SK-N-SH treated with all-trans-retinoic acid at 6 μM for 48 hours (cell line): ENCODE data around the gene SRI.

Experiments
- CREB5 ChIP-seq: fragments of 250-450 bp; sonication (Bioruptor Pico); IDR thresholded peaks from 2 replicates; pipeline ENCODE4 v1.5.1; 2020; ENCODE audit warnings: low read depth, mild to moderate bottlenecking, moderate library complexity
- CSDC2 ChIP-seq: fragments of 250-450 bp; sonication (Bioruptor Pico); IDR thresholded peaks from 2 replicates; pipeline ENCODE4 v1.5.0; 2020; ENCODE audit warnings: mild to moderate bottlenecking, moderate library complexity
- CSRNP3 ChIP-seq: fragments of 250-450 bp; sonication (Bioruptor Pico); IDR thresholded peaks from 2 replicates; pipeline ENCODE4 v1.5.1; 2021; ENCODE audit warnings: mild to moderate bottlenecking, moderate library complexity
- ESRRG ChIP-seq: fragments of 250-450 bp; sonication (Bioruptor Pico); IDR thresholded peaks from 2 replicates; pipeline ENCODE4 v1.6.1; 2021; ENCODE audit warnings: mild to moderate bottlenecking
- GLIS3 ChIP-seq: fragments of 250-450 bp; sonication (Bioruptor Pico); IDR thresholded peaks from 2 replicates; pipeline ENCODE4 v1.5.0; 2020; ENCODE audit warnings: mild to moderate bottlenecking, moderate library complexity
- OSR1 ChIP-seq: fragments of 250-450 bp; sonication (Bioruptor Pico); IDR thresholded peaks from 2 replicates; pipeline ENCODE4 v1.8.0; 2022; ENCODE audit warnings: moderate library complexity, mild to moderate bottlenecking, inconsistent platforms
- PATZ1 ChIP-seq: fragments of 250-450 bp; sonication (Bioruptor Pico); IDR thresholded peaks from 2 replicates; pipeline ENCODE4 v1.8.0; 2020; ENCODE audit warnings: mild to moderate bottlenecking, moderate library complexity, borderline replicate concordance
- RARB ChIP-seq: fragments of 250-450 bp; sonication (Bioruptor Pico); IDR thresholded peaks from 2 replicates; pipeline ENCODE4 v1.8.0; 2021; ENCODE audit warnings: mild to moderate bottlenecking, moderate library complexity
- TSHZ2 ChIP-seq: fragments of 250-450 bp; sonication (Bioruptor Pico); IDR thresholded peaks from 2 replicates; pipeline ENCODE4 v1.5.0; 2020; ENCODE audit warnings: mild to moderate bottlenecking, moderate library complexity
- ZC3H10 ChIP-seq: fragments of 250-450 bp; sonication (Bioruptor Pico); IDR thresholded peaks from 2 replicates; pipeline ENCODE4 v1.5.1; 2021; ENCODE audit warnings: mild to moderate bottlenecking, moderate library complexity
- ZFP3 ChIP-seq: fragments of 250-450 bp; sonication (Bioruptor Pico); IDR thresholded peaks from 2 replicates; pipeline ENCODE4 v1.5.0; 2020; ENCODE audit warnings: mild to moderate bottlenecking, moderate library complexity
- ZFP30 ChIP-seq: fragments of 450-650 bp; formaldehyde crosslinking; IDR thresholded peaks from 2 replicates; pipeline ENCODE4 v1.5.0; 2022; ENCODE audit warnings: mild to moderate bottlenecking, moderate library complexity
- TF ChIP-seq, protein P1 (sequence below): fragments of 250-450 bp; sonication (Bioruptor Pico); IDR thresholded peaks from 2 replicates; pipeline ENCODE4 v1.8.0; 2021; ENCODE audit warnings: low read depth, mild to moderate bottlenecking, moderate library complexity, borderline replicate concordance

DNA sequence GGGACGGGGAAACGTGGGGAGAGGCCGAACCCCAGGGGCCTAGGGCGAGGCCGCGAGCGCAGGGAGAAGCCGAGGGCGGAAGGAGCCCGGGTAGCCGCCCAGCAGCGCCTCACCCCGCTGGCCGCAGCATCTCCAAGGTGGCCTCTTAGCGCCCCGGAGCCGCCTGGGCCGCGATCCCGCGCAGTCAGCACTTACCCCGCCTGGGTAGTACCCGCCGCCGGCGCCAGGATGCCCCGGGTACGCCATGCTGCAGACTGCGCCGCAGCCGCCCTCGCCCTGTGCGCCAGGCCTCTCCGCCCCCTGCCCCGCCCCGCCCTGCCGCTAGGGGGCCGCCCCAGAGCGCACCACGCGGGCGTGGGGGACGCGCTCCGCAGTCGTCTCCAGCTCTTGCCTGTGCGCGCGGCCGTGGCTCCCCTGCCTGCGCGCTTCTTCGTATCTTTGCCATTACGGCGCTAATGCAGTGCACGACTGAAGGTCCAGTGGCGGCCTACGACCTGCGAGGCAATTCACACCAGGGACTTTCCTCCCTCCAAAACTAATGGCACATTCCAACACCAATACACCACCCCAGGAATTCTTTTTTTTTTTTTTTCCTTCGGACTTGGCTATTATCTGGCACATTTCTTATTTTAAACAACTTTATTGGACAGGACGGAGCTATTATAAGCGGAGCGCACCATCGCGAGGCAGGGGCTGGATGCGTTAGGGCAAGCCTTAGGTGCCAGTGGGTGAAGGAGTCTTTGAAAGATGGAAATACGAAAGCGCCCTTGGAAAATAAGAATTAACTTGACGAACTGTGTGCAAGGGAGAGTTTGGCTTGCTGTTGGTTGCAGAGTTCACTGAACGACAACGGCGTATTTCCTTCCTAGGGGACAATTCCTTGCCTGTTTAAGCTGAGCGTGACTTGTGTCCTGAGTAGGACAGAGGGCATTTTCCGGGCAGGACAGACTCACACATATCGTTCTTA is at the start of gene SRI:
- TF ChIP-seq CSDC2 (CRISPR knock-in tag) (no peak), GLIS3 (peak; percentile 63), CREB5 (no peak), PATZ1 (no peak), TSHZ2 (CRISPR knock-in tag) (peak; percentile 72), ESRRG (CRISPR knock-in tag) (no peak), ZFP3 (peak; percentile 74; the same call in 1 of the 2 replicates), CSRNP3 (no peak), RARB (no peak), ZC3H10 (no peak), OSR1 (CRISPR knock-in tag) (no peak), ZFP30 (CRISPR knock-in tag) (no peak)
- TF ChIP-seq, protein P1, sequence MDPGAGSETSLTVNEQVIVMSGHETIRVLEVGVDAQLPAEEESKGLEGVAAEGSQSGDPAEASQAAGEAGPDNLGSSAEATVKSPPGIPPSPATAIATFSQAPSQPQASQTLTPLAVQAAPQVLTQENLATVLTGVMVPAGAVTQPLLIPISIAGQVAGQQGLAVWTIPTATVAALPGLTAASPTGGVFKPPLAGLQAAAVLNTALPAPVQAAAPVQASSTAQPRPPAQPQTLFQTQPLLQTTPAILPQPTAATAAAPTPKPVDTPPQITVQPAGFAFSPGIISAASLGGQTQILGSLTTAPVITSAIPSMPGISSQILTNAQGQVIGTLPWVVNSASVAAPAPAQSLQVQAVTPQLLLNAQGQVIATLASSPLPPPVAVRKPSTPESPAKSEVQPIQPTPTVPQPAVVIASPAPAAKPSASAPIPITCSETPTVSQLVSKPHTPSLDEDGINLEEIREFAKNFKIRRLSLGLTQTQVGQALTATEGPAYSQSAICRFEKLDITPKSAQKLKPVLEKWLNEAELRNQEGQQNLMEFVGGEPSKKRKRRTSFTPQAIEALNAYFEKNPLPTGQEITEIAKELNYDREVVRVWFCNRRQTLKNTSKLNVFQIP (CRISPR knock-in tag): no peak
